ENCODE measurements around the gene LHPP. TPM values are rescaled to one million over a fixed set of nuclear protein-coding genes. Genes with fewer than 3 reads are reported as not detected.

LHPP gene
- total and polyA plus RNA-seq, 10 donors, result 16.8 to 36.8 (median 23.5) TPM

GRCh38 chr10:124493214-124493882, 31.7 kb downstream of the LHPP start:
- peaks cover 0 to 19% (median 9%) of the 10 kb centered on the region in 6 donors for H3K4me1 ChIP-seq
- H3K9me3 ChIP-seq, result no peaks in the 10 kb centered on the region
- WGBS, 5 donors, result 48 to 57% (median 55%) methylated on average over 18 to 23 of the region's 23 CpGs
- intact Hi-C loops (cut with DNase I; ENCODE audit: low total_unique reads), result no loop called here
- peak overlapping the region in 1 of 8 donors; percentile 50 for H3K27ac ChIP-seq
- peak; percentile 53 for DNase-seq
- H3K27me3 ChIP-seq (replicated peaks in 1 of 7), result no peaks in the 10 kb centered on the region
- no peak for TF ChIP-seq POLR2AphosphoS5 (IDR thresholded peaks at IDR 0.05)
- no peak for TF ChIP-seq POLR2A (IDR thresholded peaks at IDR 0.05)
- TF ChIP-seq, protein P1, sequence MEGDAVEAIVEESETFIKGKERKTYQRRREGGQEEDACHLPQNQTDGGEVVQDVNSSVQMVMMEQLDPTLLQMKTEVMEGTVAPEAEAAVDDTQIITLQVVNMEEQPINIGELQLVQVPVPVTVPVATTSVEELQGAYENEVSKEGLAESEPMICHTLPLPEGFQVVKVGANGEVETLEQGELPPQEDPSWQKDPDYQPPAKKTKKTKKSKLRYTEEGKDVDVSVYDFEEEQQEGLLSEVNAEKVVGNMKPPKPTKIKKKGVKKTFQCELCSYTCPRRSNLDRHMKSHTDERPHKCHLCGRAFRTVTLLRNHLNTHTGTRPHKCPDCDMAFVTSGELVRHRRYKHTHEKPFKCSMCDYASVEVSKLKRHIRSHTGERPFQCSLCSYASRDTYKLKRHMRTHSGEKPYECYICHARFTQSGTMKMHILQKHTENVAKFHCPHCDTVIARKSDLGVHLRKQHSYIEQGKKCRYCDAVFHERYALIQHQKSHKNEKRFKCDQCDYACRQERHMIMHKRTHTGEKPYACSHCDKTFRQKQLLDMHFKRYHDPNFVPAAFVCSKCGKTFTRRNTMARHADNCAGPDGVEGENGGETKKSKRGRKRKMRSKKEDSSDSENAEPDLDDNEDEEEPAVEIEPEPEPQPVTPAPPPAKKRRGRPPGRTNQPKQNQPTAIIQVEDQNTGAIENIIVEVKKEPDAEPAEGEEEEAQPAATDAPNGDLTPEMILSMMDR (IDR thresholded peaks at IDR 0.05 in 8 of 11, conservative IDR thresholded peaks at IDR 0.05 in 3 of 11), result no peak
- H3K36me3 ChIP-seq, result peaks cover 0 to 37% (median 0%) of the 10 kb centered on the region in 6 donors
- H3K4me3 ChIP-seq, result peak overlapping the region in 2 of 8 donors; percentile 16

- no peaks in the 10 kb centered on the region for H3K27me3 ChIP-seq (replicated peaks in 1 of 7)
- 39 to 51% (median 45%) methylated on average over 16 of the region's 16 CpGs for WGBS, 5 donors
- H3K4me3 ChIP-seq, result peak overlapping the region in 2 of 8 donors; percentile 16
- H3K36me3 ChIP-seq, result peaks cover 0 to 37% (median 0%) of the 10 kb centered on the region in 6 donors
- peaks cover 0 to 19% (median 9%) of the 10 kb centered on the region in 6 donors for H3K4me1 ChIP-seq
- TF ChIP-seq, protein P1 (IDR thresholded peaks at IDR 0.05 in 8 of 11, conservative IDR thresholded peaks at IDR 0.05 in 3 of 11), result no peak
- TF ChIP-seq POLR2AphosphoS5 (IDR thresholded peaks at IDR 0.05), result no peak
- no peak for TF ChIP-seq POLR2A (IDR thresholded peaks at IDR 0.05)
- peak; percentile 79 for DNase-seq
- intact Hi-C loops (cut with DNase I; ENCODE audit: low total_unique reads), result no loop called here
- no peaks in the 10 kb centered on the region for H3K9me3 ChIP-seq
- H3K27ac ChIP-seq, result peak overlapping the region in 1 of 8 donors; percentile 50
Observed at GRCh38 chr10:124494046-124494807, 32.6 kb downstream of the LHPP start.

DNA sequence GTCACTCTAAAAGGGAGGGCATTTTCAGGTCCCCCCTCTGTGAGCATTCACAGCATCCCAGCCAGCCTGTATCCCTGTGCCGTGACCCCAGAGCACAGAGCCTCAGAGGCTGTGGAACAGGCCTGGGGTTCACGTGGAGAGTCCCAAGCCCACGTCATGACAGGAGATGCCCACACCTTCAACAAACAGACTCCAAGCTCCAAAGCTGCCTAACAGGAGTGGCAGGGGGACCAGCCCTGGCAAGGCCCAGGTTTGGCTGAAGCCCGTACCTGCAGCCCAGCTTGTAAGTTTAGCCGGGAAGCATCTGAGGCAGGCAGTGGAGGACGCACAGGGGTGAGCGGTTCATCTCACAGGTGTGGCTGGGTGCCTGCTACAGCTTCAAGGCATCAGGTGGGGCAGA, 33.5 kb downstream of the LHPP start:
- H3K4me1 ChIP-seq, result peaks cover 0 to 19% (median 9%) of the 10 kb centered on the region in 6 donors
- WGBS, 5 donors, result 95 to 98% (median 96%) methylated on average over 7 of the region's 7 CpGs
- no peak overlapping the region for H3K27ac ChIP-seq
- no peaks in the 10 kb centered on the region for H3K27me3 ChIP-seq (replicated peaks in 1 of 7)
- intact Hi-C loops (cut with DNase I; ENCODE audit: low total_unique reads), result no loop called here
- H3K9me3 ChIP-seq, result no peaks in the 10 kb centered on the region
- peaks cover 0 to 42% (median 0%) of the 10 kb centered on the region in 6 donors for H3K36me3 ChIP-seq
- TF ChIP-seq POLR2AphosphoS5 (IDR thresholded peaks at IDR 0.05) (no peak), POLR2A (IDR thresholded peaks at IDR 0.05) (no peak)
- TF ChIP-seq, protein P1 (IDR thresholded peaks at IDR 0.05 in 8 of 11, conservative IDR thresholded peaks at IDR 0.05 in 3 of 11), result no peak
- H3K4me3 ChIP-seq, result no peak overlapping the region
- DNase-seq, result peak; percentile 25

DNA sequence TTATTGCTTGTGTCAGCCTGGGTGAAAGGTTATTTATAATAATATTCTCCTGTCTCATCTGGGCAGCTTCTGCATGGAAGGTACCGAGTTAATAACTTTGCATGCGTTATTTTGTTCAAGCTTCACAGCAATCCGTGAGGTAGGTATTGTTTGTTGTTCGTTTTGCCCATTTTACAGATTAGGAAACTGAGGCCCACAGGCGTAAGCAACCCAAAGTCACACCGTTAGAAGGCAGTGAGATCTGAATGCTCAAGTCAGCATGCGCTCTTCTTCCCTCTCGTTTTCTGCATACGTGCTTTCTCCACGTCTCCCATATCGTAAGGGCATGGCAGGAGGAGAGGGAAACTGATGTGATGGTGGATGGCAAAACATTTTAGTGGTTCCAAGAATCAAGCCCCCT, 34.1 kb downstream of the LHPP start:
- TF ChIP-seq POLR2A (IDR thresholded peaks at IDR 0.05) (no peak), POLR2AphosphoS5 (IDR thresholded peaks at IDR 0.05) (no peak)
- TF ChIP-seq, protein P1 (IDR thresholded peaks at IDR 0.05 in 8 of 11, conservative IDR thresholded peaks at IDR 0.05 in 3 of 11), result no peak
- Histone ChIP-seq H3K9me3 (peaks cover 0 to 5% (median 3%) of the 10 kb centered on the region in 8 donors), H3K4me1 (peaks cover 0 to 19% (median 9%) of the 10 kb centered on the region in 6 donors), H3K36me3 (peaks cover 0 to 42% (median 0%) of the 10 kb centered on the region in 6 donors), H3K4me3 (no peak overlapping the region), H3K27ac (no peak overlapping the region), H3K27me3 (replicated peaks in 1 of 7) (no peaks in the 10 kb centered on the region)
- DNase-seq, result no peak
- intact Hi-C loops (cut with DNase I; ENCODE audit: low total_unique reads), result no loop called here
- 93 to 98% (median 96%) methylated on average over 11 of the region's 11 CpGs for WGBS, 5 donors

Measured in spleen (tissue), 11 donors.